GM19452 (cell line): ENCODE results near the gene SUDS3.

ENCODE experiments used
- ATAC-seq: cut with Tn5 transposase; IDR thresholded peaks from one replicate; pipeline ENCODE4 v1.9.1; 2021; ENCODE audit not compliant: unreplicated experiment

SUDS3 gene

GRCh38 chr12:118439068-118439467 lies 62.7 kb downstream of the SUDS3 start:
- no peak for ATAC-seq

GRCh38 chr12:118446247-118446646 lies 69.9 kb downstream of the SUDS3 start:
- ATAC-seq, result no peak

GRCh38 chr12:118447181-118447580 lies 70.8 kb downstream of the SUDS3 start:
- no peak for ATAC-seq

GRCh38 chr12:118448341-118448740 lies 72.0 kb downstream of the SUDS3 start:
- no peak for ATAC-seq

GRCh38 chr12:118455327-118455726 lies 79.0 kb downstream of the SUDS3 start:
- no peak for ATAC-seq

- no peak for ATAC-seq
These were observed 80.4 kb downstream of the SUDS3 start for GRCh38 chr12:118456741-118457140.

- ATAC-seq, result no peak
These were observed 82.8 kb downstream of the SUDS3 start for GRCh38 chr12:118459110-118459509.

- ATAC-seq, result no peak
These were observed 87.3 kb downstream of the SUDS3 start for GRCh38 chr12:118463677-118464076.

GRCh38 chr12:118465706-118466105 lies 89.4 kb downstream of the SUDS3 start:
- ATAC-seq, result no peak
